NCI-H82 (cell line): ENCODE data around the gene RFX7.

Experiments
- DNase-seq: peaks from one replicate; lab custom pipeline; 2025; lab: John Stamatoyannopoulos, UW

RFX7 gene

GRCh38 chr15:56045068-56045748, 198.5 kb downstream of the RFX7 start:
- DNase-seq = no peak

- no peak for DNase-seq
Observed at GRCh38 chr15:56042982-56043980, 200.4 kb downstream of the RFX7 start.

GRCh38 chr15:56042498-56042897, 201.2 kb downstream of the RFX7 start:
- DNase-seq = no peak

DNA sequence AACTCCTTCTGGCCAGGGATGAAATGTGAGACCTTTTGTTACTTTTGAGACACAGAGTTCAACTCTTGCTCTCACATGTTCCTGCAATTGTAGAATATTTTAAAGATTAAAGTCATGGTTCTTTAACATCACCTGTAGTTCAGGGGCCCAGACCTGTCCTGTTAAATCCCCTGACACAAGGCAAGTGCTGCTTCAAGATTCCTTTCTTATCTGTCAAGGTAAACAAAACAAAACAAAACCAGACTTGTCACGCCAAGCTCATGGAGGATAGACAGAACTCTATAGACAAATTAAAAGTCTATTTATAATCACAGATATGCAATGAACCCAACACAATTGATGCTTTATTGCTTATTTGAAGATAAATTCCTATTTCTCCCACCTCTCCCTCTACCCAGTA, 201.6 kb downstream of the RFX7 start:
- DNase-seq = no peak

- peak; percentile 50 for DNase-seq
Observed at GRCh38 chr15:56040081-56041035, 203.3 kb downstream of the RFX7 start.

DNA sequence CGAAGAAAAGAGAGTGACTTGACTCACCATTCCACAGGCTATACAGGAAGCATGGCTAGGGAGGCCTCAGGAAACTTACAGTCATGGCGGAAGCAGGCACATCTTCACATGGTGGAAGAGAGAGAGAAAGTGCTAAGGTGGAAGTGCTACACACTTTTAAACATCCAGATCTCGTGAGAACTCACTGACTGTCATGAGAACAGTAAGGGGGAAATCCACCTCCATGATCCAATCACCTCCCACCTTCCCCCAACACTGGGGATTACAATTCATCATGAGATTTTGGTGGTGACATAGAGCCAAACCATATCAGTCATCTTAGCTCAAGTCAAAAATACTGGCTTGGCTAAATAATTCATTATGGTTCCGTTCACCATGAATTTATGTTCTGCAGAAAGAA, 205.0 kb downstream of the RFX7 start:
- DNase-seq = peak; percentile 23

- DNase-seq = no peak
Observed at GRCh38 chr15:56038015-56038414, 205.7 kb downstream of the RFX7 start.
